RPMI8226 (cell line): ENCODE data around the gene PRCD.

Experiments used
- DNase-seq: peaks from one replicate; pipeline ENCODE4 v3.0.0-alpha.2; 2015

The PRCD gene

DNA sequence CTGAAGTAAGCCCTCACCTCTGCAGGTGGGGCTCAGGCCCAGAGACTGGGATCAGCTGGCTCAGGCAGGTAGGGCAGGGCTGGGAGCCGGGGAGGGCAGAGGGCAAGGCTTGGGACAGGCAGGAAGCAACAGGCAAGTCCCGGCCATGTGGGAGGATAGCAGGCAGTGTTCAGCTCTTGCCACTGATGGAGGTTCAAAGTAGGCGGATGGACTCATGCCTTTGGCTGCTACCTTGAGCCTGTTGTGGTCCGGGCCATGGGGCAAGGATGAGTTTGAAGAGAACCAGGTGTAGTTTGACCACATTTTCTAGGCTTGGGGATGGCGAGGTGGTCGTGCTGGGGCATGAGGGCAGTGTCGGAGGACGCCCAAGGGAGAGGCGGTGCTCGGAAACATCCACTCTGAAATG lies 2.7 kb downstream of the PRCD start:
- DNase-seq = no peak

DNA sequence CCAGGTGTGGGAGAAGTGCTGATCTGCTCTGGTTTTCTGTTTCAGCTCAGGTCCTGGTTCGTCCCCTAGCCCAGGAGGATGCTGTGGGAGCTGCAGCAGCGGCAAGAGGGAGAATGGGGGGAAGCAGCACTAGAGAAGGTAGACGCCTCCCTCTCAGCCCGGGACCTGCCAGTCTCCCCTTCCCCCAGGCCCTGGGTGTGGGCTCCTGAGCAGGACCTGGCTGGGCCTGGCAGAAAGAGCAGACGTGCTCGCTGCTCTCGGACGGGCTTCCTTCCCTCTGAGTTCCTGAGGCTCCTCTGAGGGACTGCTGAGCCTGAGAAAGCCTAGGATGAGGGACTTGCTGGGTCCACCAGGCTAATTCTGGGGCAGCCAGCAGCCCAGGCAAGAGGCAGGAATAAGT lies 3.1 kb downstream of the PRCD start:
- DNase-seq = no peak

DNA sequence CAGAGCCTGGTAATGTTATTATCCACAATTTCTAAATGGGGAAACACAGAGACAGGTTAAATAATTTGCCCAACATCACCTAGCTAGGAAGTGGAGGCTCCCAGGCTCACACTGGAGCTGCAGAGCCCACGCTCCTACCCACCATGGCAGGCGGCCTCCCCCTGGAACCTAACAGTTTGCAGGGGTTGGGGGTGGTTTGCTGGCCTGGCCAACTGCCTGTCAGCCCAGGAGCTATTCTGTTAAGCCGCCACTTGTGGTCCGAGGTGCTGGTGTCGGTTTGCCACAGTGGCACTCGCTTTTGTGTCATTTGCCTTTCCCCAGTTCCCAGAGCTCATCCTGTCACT lies 3.6 kb downstream of the PRCD start:
- DNase-seq = no peak

DNA sequence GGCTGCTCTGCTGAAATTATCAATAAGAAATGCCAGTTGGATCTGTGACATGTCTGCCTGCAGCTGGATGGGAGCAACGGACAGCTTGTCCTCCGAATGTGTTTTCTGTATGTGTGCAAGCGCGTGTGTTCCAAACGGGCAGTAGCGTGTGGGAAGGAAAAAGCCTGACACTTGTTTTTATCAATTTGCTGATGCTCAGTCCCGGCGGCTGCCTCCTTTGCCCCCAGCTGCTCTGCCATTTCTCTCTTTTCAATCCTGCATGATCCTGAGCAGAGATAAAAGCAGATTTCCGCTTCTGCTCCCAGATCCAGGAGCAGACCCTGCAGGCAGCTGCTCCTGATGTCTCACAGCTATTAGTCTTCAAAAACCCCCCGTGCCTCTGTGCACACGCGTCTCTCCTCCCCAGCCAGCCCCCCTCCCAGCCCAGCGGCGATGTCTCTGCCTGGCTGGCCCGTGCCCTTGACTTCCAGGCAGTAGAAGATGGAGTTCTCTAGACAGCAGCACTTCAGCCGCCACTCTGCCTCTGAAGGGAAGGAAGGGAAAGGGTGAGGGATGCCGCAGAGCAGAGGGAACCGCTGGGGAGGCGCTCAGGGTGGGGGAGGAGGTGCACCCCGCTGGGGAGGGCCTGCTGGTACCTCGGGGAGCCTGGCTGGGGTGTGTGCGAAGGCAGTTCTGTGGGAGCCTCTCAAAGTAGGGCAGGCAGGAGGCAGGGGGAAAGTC lies 4.1 kb downstream of the PRCD start:
- no peak for DNase-seq

DNA sequence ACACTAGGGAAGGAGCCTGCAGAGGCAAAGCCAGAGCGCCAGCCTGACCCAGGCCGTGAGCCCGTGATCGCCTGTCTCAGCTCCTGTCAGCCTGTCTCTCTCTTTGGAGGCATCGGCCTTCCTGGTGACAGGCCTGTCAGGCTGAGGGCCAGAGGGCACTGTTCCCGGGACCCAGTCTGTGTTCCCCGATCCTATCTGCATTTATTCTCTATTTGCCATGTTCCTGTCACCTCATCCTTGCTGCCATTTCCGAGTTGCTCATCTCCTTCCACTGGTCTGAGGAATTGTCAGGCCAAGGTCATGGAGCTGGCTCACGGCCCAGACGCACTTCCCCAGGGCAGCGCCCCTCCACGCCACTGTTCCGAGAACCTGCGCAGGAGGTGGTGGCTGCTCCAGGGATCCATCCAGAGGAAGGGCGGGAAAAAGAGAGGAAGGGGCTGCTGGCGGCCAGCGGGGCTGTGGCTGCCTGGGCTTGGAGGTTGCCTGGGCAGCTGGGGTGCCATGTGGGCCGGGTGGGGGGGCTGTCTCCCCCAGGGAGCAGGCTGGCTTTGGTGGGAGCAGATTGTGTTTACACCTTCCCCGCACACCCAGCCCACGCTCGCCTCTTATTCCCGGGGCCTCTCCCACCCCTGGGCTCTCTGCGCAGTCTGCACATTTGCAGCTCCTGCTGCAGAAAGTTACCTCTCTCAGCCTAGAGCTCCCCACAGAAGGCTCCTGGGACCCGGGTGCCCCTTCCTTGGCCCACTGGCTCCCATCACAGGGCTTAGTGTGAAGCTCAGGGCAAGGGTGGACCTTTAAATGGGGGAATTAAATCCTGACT lies 4.9 kb downstream of the PRCD start:
- DNase-seq = no peak

DNA sequence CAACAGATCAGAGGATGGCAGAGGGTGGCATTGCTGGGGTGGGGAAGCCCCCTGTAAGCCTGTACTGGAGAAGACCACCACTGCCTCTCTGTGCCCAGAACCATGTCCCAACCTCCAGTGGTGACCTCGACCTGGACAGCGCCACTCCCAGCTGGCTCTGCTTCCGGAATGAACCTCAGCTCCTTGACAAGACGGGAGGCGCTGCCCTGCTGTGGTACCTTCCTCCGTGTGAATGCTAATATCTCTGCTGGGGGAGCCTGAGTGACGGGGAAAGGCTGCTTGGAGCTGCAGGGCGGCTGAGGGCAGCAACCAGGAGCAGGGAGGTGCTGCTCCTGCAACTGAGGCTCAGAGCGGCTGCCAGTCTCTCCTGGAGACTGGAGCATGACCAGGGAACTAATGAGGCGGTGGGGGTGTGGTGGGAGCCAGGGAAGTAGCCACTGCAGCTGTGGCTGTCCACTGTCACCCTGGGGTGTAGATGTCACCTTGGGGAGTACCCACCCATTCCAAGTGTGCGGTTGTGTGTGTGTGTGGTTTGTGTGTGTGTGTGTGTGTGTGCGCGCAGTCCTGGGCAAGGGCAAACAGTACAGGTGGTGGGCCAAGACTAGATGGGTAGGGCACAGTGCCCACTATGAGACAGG lies 6.2 kb downstream of the PRCD start:
- DNase-seq = no peak

DNA sequence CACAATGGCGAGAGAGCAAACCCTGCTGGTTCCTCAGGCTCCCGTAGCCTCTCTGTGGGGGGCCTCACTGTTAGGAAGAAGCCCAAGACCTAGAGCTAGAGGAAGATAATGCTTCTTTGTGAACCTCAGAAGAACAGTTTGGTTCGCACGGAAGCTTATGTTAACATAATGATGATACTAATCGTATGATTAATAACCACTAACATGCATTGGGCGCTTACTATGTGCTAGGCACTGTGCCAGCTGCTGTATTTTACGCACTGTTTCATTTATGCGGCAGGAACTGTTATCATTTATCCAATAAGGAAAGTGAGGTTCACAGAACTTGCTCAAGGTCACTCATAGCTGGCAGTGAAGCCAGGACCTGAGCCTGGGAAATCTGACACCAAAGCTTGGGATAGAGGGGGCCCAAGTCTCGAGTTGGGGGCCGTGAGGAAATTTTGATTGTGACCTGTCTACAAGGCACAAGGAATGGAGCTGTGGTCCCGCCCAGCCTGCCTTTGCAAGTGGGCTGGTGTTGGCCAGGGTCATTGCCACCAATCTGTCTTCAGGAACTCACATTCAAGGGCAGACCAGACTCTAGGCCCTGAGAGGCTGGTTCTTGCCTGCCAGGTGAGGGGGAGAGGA lies 6.8 kb downstream of the PRCD start:
- DNase-seq = no peak

DNA sequence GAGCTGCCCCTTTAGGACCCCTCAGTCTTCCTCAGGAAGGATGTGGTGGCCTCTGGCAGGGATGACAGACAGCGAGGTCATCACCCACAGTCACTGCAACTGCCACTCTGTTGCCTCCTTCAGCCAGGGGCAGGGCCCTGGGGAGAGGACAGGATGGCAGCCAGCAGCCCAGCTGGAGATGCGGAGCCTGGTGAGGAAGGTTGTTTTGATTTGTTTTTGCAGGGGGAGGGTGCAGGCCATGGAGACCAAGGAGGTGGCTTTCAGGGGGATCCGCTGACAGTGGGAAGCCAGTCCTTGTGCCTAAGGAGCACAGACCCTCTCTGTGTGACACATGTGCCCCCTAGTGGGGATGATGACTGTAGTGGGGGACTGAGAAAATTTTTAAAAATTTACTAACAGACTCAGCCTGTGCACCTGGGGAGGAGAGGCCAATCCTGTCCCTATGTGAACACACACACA lies 7.4 kb downstream of the PRCD start:
- peak; percentile 68 for DNase-seq

DNA sequence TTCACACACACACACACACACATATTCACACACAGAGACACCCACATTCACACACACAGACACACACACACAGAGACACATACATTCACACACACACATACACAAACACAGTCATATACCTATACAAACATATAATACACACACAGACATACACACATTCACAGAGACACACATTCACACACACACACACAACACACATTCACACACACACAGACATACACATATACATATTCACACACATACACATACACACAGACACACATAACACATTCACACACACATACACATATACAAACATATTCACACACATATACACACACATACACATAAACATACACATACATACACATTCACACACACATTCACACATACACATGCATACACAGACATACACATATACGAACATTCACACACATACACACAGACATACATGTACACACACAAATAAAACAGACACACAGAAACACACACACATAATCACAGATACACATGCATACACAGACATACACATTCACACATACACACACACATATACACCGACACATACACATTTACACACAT lies 7.9 kb downstream of the PRCD start:
- DNase-seq = no peak

DNA sequence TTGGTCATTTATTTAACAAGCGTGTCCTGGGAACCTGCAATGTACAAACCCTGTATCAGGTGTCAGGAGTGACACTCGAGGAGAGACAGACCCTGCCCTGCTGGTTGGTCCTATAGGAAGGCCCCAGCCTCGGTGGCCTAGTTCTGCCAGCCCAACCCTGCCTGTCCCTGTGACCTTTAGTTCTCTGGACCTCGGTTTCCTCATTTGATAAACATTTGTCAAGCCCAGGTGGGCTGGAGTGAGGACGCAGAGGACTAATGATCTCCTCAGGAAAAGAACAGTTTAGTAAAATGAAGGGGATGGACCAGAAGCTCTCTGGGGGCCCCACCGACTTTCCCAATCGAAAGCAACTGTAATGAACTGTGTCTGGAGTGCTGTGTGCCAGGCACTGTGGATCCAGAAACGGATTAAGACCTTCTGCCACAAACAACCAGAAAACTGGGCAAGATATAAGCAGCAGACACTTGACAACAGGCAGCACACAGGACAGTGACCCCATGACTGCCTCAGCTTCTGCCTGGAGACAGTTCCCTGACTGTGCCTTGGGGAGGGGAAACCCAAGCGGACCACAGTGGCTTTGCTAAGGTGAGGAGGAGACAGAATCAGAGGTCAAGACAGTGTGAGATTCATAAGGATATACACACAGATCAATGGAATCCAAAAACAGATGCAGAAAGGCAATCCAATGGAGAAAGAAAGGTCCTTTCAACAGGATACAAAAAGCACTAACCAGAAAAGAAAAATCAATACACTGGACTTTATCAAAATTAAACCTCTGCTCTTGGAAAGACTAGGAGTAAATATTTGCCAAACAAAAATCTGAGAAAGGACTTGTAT lies 8.8 kb downstream of the PRCD start:
- no peak for DNase-seq

DNA sequence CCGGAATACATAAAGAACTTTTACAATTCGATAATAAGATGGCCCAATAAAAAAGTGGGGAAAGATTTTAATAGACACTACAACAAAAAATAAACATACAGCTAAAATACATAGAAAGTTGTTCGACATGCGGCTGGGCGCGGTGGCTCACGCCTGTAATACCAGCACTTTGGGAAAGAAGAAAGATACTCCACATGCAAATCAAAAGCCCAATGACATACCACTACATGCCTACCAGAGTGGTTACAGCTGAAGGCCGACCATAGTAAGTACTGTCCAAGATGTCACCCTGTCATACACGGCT lies 9.3 kb downstream of the PRCD start:
- DNase-seq = no peak

DNA sequence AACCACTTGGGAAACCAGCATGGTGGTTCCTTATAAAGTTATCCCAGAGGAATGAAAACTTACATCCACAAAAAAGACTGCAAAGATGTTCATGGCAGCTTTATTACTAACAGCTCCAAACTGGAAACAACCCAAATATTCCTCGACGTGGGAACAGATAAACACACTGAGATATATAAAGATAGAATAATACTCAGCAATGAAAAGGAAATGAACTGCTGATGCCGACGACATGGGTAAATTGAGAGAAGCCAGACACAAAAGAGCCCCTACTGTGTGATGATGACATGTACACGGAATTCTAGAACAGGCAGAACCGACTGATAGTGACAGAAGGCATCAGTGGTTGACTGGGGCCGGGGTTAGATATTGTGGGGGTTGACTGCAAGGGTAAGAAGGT lies 9.7 kb downstream of the PRCD start:
- DNase-seq = no peak

DNA sequence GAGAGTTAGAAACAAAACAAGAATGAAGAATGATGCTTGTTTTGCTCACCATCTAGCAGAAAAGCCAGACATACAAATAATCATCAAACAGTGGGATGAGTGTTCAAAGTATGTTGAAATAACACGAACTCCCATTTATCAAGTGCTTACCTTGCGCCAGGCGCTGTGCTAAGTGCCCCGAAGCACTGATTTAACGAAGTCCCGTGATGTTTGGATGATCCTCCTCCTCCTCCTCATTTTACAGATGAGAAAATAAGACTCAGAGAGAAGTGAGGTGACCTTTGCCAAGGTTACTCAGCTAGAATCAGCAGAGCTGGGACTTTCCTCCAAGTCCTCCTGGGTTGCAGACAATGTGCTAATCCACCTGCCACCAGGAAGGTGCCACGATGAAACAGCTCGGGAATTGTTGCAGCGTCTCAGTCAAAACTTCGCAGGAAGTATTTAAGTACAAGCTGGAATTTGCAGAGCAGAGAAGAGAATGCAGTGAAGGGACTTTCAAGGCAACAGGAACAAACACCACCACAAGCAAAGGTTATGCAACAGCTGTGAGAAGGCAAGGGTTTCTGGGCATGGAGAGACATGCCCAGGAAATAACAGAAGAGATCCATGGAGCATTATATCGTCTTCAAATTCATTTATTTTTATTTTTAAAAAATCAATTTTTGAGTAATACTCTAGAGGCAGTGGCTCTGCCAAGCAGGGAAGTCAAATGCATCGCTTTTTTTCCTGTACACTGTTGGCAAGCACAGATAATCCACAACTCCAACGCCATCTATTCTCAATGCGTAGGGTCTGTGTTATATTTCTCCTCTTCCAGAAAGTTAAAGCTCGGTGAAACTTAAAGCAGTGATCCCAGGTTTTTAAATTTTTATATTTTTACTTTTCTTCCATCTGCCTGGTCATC lies 11.1 kb downstream of the PRCD start:
- DNase-seq = no peak

DNA sequence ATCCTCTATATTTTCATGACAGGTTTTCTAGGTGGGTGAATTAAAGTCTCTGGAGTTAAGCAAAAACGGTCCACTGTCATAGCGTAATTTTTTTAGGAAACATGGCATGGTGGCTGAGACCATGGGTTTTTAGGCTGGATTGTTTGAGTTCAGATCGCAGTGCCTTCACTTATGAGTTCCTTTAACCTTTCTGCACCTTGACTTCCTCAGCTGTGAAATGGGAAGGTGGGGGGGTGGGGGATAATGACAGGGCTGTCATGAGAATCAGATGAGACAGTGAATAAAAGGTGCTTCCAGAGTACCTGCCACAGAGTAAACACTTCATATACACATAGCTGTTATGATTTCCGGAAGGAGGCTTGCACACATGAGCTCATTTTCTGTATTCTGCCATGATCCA lies 11.8 kb downstream of the PRCD start:
- no peak for DNase-seq

DNA sequence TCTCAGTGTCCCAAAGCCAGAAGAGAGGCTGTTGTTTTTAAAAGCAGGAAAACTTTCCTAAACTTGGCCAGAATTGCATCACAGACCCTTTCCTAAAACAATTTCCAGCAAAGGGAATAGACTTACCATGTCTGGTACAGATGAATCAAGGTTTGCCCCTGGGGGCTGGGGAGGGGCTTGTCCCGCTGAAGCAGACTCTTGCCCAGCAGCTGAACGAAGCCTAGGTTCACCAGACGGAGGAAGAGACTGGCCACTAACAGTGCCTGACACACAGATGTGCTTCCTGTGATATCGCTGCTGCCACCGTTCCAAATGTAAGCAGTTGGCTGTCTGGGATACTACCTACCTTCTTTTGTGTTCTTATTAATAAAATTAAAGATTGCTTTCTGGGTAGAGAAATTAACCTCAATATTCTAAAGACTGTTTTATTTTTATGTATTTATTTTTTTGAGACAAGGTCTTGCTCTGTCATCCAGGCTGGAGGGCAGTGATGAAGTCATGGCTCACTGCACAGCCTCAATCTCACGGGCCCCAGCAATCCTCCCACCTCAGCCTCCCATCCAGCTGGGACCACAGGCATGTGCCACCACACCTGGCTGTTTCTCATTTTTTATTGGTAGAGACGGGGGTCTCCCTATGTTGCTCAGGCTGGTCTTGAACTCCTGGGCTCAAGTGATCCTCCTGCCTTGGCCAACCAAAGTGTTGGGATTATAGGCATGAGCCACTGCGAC lies 13.5 kb downstream of the PRCD start:
- no peak for DNase-seq

DNA sequence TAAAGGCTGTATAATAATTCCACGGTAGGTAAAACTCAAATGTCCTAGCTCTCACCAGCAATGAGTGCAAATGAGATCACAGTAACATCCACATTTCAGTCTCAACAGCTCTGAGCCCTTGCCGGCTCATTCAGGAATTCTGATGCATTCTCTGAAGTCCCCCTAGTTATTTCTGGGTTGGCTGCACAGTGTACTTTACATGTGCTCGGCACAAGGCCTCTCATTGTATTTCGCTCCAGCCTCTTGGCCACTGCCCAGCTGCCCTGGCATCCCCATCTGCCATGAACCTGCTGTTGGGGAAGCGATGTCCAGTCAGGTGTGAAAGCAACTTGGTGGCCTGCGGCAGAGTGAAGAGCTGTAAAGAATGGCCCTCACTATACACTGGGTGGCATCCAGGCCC lies 14.3 kb downstream of the PRCD start:
- no peak for DNase-seq

DNA sequence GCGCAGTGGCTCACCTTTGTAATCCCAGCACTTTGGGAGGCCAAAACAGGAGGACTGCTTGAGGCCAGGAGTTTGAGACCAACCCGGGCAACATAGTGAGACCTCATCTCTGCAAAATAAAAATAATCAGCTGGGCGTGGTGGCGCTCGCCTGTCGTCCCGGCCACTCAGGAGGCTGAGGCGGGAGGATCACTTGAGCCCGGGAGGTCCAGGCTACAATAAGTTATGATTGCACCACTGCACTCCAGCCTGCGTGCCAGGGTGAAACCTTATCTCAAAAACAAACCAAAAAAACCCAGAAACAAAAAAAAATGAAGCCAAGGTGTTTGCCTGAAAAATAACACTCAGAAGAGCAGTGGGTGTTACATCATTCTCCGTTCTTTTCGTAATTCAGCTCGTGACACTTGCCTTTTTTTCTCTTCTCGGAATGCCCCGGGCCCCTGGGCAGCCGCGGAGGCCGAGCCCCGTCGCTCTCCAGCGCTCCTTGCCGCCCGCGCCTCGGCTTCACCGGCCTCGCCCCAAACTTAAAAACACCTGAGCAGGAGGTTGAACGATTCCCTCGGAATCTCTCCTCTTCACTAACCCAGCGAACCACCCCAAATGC lies 17.0 kb downstream of the PRCD start:
- DNase-seq = peak; percentile 54

DNA sequence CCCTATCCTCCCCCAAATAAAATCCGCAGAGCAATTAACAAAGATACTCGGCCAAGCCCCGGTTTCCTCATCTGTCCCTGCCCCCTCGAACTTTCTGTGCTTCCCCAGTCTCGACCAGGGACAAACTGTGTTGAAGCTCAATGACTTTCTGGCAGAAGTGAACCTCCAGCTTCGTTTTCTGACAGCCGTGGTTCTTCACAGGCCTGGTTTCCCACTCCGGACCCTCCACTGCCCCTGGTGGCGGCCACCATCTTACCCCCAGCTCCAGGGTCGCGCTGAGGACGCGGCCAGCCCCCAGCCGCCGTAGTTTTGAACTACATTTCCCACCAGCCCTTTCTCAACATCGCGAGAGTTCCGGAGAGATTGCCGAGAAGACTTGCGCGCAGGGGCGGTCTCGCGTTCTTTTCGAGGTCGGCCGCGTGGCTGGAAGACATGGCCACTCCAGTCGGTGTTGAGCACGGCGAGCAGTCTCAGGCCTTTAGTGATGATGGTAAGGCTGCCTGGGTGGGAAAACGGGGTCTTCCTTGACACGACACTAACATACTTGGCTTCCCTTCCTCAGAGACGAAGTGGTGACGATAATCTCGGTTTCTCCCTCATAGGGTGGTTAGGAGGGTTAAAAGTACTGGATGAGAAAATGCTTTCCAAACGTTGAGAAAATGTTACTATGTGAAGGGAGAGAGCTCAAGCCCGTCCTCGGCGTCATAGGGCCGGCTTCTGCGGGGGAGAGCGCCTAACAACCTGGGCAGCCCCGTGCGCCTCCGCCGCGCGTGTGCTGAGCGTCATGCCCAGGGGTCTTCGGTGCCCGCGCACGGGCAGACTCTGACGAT lies 17.7 kb downstream of the PRCD start:
- peak; percentile 98 for DNase-seq
